H1 (cell line): Measurements from ENCODE around the gene GZMA. TPM values are rescaled to one million over a fixed set of nuclear protein-coding genes. Genes with fewer than 3 reads are reported as not detected.

ENCODE experiments used
- CTCF ChIA-PET: fragments of 300-600 bp; sonication (Branson Sonifier 250); formaldehyde crosslinking; loops from one replicate; lab custom pipeline; 2021; ENCODE audit not compliant: partially characterized antibody; lab: Charles Lee
- POLR2A ChIA-PET: fragments of 300-600 bp; sonication (Branson Sonifier 250); formaldehyde crosslinking; loops from one replicate; lab custom pipeline; 2021; ENCODE audit warnings: inconsistent platforms; ENCODE audit not compliant: partially characterized antibody; lab: Charles Lee
- DNase-seq, 2 experiments: peaks; one replicate each; pipeline versions ENCODE4 v3.0.0 to v3.0.0-alpha.2; 2010 to 2022; ENCODE audit warnings: low spot score in 2 of 2, low read depth in 1 of 2, mixed read lengths in 1 of 2
- FAIRE-seq: peaks from 2 replicates; lab custom pipeline; 2011; peaks lifted over from hg19 to GRCh38; lab: Jason Lieb, UNC
- H2AFZ ChIP-seq: 2 replicates; pipeline ENCODE4 v1.8.1; 2012; ENCODE audit warnings: low read length, inconsistent platforms
- H2AK5ac ChIP-seq: 2 replicates; pipeline ENCODE4 v1.6.1; 2013; ENCODE audit warnings: low read depth, low read length
- H2BK120ac ChIP-seq: replicated peaks from 2 replicates; pipeline ENCODE3; 2013; ENCODE audit warnings: low read depth, low read length, inconsistent platforms
- H2BK12ac ChIP-seq: 2 replicates; pipeline ENCODE4 v1.6.1; 2013; ENCODE audit warnings: low read depth, low read length
- H2BK15ac ChIP-seq: 2 replicates; pipeline ENCODE4 v1.6.1; 2013; ENCODE audit warnings: low read length
- H2BK20ac ChIP-seq: 2 replicates; pipeline ENCODE4 v1.6.1; 2013; ENCODE audit warnings: low read length
- H2BK5ac ChIP-seq: 2 replicates; pipeline ENCODE4 v1.6.1; 2013; ENCODE audit warnings: low read depth, low read length
- H3K14ac ChIP-seq: 2 replicates; pipeline ENCODE4 v1.6.1; 2013; ENCODE audit warnings: inconsistent platforms; ENCODE audit not compliant: insufficient read length
- H3K18ac ChIP-seq: 2 replicates; pipeline ENCODE4 v1.6.1; 2013; ENCODE audit warnings: low read length; ENCODE audit errors: extremely low read depth
- H3K23ac ChIP-seq: 2 replicates; pipeline ENCODE4 v1.6.1; 2013; ENCODE audit warnings: inconsistent platforms; ENCODE audit not compliant: insufficient read length
- H3K23me2 ChIP-seq: 2 replicates; pipeline ENCODE4 v1.6.1; 2013; ENCODE audit warnings: low read depth, low read length
- H3K27ac ChIP-seq: 2 replicates; pipeline ENCODE4 v1.6.1; 2011; ENCODE audit warnings: low read depth, low read length, inconsistent platforms
- H3K27me3 ChIP-seq, 4 experiments: replicated peaks in 1 of 4; 1 replicate in 1 of 4; 2 replicates in 3 of 4; pipeline versions ENCODE4 v1.6.1 to v1.8.1; 2011 to 2013; ENCODE audit warnings: low read length in 3 of 4, mild to moderate bottlenecking in 3 of 4, inconsistent platforms in 2 of 4, mixed read lengths in 2 of 4, moderate library complexity in 1 of 4; ENCODE audit not compliant: control insufficient read depth in 3 of 4, insufficient read depth in 3 of 4; ENCODE audit errors: extremely low read depth in 1 of 4
- H3K36me3 ChIP-seq, 4 experiments: 2 replicates each; pipeline versions ENCODE4 v1.6.1 to v1.8.1; 2011 to 2013; ENCODE audit warnings: mild to moderate bottlenecking in 4 of 4, low read length in 3 of 4, moderate library complexity in 2 of 4, control low read depth in 1 of 4, inconsistent platforms in 1 of 4; ENCODE audit not compliant: insufficient read depth in 4 of 4, control insufficient read depth in 2 of 4
- H3K4ac ChIP-seq: replicated peaks from 2 replicates; pipeline ENCODE3; 2013; ENCODE audit warnings: low read length, low read depth, mixed read lengths, inconsistent platforms; ENCODE audit not compliant: insufficient read length
- H3K4me1 ChIP-seq, 4 experiments: replicated peaks in 1 of 4; 1 replicate in 1 of 4; 2 replicates in 3 of 4; pipeline versions ENCODE4 v1.6.1 to v1.8.1; 2011 to 2013; ENCODE audit warnings: low read length in 3 of 4, inconsistent platforms in 2 of 4, mixed read lengths in 1 of 4; ENCODE audit not compliant: insufficient read depth in 4 of 4, control insufficient read depth in 3 of 4
- H3K4me2 ChIP-seq, 2 experiments: 2 replicates each; pipeline versions ENCODE4 v1.6.1 to v1.8.1; 2011 to 2013; ENCODE audit warnings: low read depth in 2 of 2, low read length in 2 of 2, control low read depth in 1 of 2, inconsistent platforms in 1 of 2, mild to moderate bottlenecking in 1 of 2; ENCODE audit not compliant: insufficient read depth in 1 of 2
- H3K4me3 ChIP-seq, 4 experiments: fragments of 200-600, 300-600 bp in 1 of 4; sonication (generic), shearing (Covaris generic), sonication (Bioruptor Twin) in 1 of 4; 2 replicates each; pipeline versions ENCODE4 v1.5.1 to v1.8.1; 2011 to 2016; ENCODE audit warnings: low read length in 4 of 4, low read depth in 3 of 4, control low read depth in 2 of 4, inconsistent platforms in 2 of 4, mild to moderate bottlenecking in 2 of 4, mixed read lengths in 1 of 4, moderate library complexity in 1 of 4; ENCODE audit not compliant: insufficient read depth in 2 of 4; ENCODE audit errors: extremely low read depth in 1 of 4
- H3K56ac ChIP-seq: replicated peaks from 2 replicates; pipeline ENCODE3; 2013; ENCODE audit warnings: low read depth, mild to moderate bottlenecking, mixed read lengths, low read length, inconsistent platforms; ENCODE audit not compliant: insufficient read length
- H3K79me1 ChIP-seq: 2 replicates; pipeline ENCODE4 v1.6.1; 2013; ENCODE audit warnings: low read depth, low read length, control low read depth
- H3K79me2 ChIP-seq, 2 experiments: 2 replicates each; pipeline versions ENCODE4 v1.6.1 to v1.8.1; 2012 to 2013; ENCODE audit warnings: low read length in 2 of 2, mild to moderate bottlenecking in 2 of 2, inconsistent platforms in 1 of 2; ENCODE audit not compliant: insufficient read depth in 2 of 2, control insufficient read depth in 1 of 2
- H3K9ac ChIP-seq, 4 experiments: replicated peaks in 1 of 4; 1 replicate in 1 of 4; 2 replicates in 3 of 4; pipeline versions ENCODE4 v1.6.1 to v1.8.1; 2011 to 2013; ENCODE audit warnings: low read depth in 3 of 4, low read length in 3 of 4, control low read depth in 2 of 4, mild to moderate bottlenecking in 2 of 4, moderate library complexity in 2 of 4, inconsistent platforms in 1 of 4; ENCODE audit errors: extremely low read depth in 1 of 4
- H3K9me3 ChIP-seq, 2 experiments: 2 replicates each; pipeline versions ENCODE4 v1.6.1 to v1.8.1; 2012 to 2013; ENCODE audit warnings: mild to moderate bottlenecking in 2 of 2, moderate library complexity in 2 of 2, control low read depth in 1 of 2, inconsistent platforms in 1 of 2, low read depth in 1 of 2, low read length in 1 of 2, mixed read lengths in 1 of 2; ENCODE audit not compliant: insufficient read depth in 2 of 2
- H4K20me1 ChIP-seq, 2 experiments: replicated peaks in 1 of 2; 2 replicates each; pipeline versions ENCODE3 to v1.8.1; 2011 to 2013; ENCODE audit warnings: inconsistent platforms in 2 of 2, low read length in 2 of 2, mild to moderate bottlenecking in 1 of 2; ENCODE audit not compliant: insufficient read depth in 2 of 2, control insufficient read depth in 1 of 2
- H4K5ac ChIP-seq: 2 replicates; pipeline ENCODE4 v1.6.1; 2013; ENCODE audit warnings: low read length, low read depth, mixed read lengths, inconsistent platforms; ENCODE audit not compliant: insufficient read length
- H4K8ac ChIP-seq: 2 replicates; pipeline ENCODE4 v1.8.0; 2013; ENCODE audit warnings: mild to moderate bottlenecking, moderate library complexity, low read length, inconsistent platforms; ENCODE audit not compliant: insufficient read depth; ENCODE audit errors: extremely low read depth
- H4K91ac ChIP-seq: replicated peaks from 2 replicates; pipeline ENCODE3; 2013; ENCODE audit warnings: low read length, mixed read lengths, inconsistent platforms; ENCODE audit not compliant: insufficient read length
- ATF2 ChIP-seq: IDR thresholded peaks from 2 replicates; pipeline ENCODE4 v1.6.1; 2012; ENCODE audit warnings: low read length, inconsistent platforms
- BACH1 ChIP-seq: IDR thresholded peaks from 2 replicates; pipeline ENCODE4 v1.6.1; 2012; ENCODE audit warnings: low read length, improper control_type of control experiment
- CEBPB ChIP-seq: IDR thresholded peaks from 2 replicates; pipeline ENCODE4 v1.6.1; 2012; ENCODE audit warnings: low read depth, low read length
- EGR1 ChIP-seq: IDR thresholded peaks from 2 replicates; pipeline ENCODE4 v1.6.1; 2011; ENCODE audit warnings: low read depth, low read length, borderline replicate concordance
- GABPA ChIP-seq: IDR thresholded peaks from 2 replicates; pipeline ENCODE4 v1.6.1; 2011; ENCODE audit warnings: mild to moderate bottlenecking, low read length, moderate library complexity, borderline replicate concordance; ENCODE audit not compliant: insufficient read depth
- GTF2F1 ChIP-seq: IDR thresholded peaks from 2 replicates; pipeline ENCODE4 v1.6.1; 2012; ENCODE audit warnings: low read depth, low read length, improper control_type of control experiment, borderline replicate concordance
- PHF8 ChIP-seq: fragments of 200-600 bp; sonication (generic); conservative IDR thresholded peaks from 2 replicates; pipeline ENCODE4 v1.7.1; 2012; ENCODE audit warnings: low read depth, mild to moderate bottlenecking, inconsistent platforms, low read length, moderate library complexity
- RAD21 ChIP-seq, 2 experiments: IDR thresholded peaks in 1 of 2; conservative IDR thresholded peaks in 1 of 2; 2 replicates each; pipeline ENCODE4 v1.6.1; 2011; ENCODE audit warnings: low read depth in 2 of 2, low read length in 2 of 2, improper control_type of control experiment in 1 of 2, inconsistent platforms in 1 of 2, mild to moderate bottlenecking in 1 of 2, moderate library complexity in 1 of 2
- SP1 ChIP-seq: IDR thresholded peaks from 2 replicates; pipeline ENCODE4 v1.6.1; 2011; ENCODE audit warnings: low read depth, low read length
- TBP ChIP-seq: IDR thresholded peaks from 2 replicates; pipeline ENCODE4 v1.6.1; 2011; ENCODE audit warnings: low read depth, low read length, improper control_type of control experiment
- WGBS, 2 experiments: shearing (Covaris generic) in 1 of 2; methylation state at CpG; one replicate each; pipeline versions ENCODE4 v1.1.6 to v1.1.7; 2013 to 2015; ENCODE audit warnings: low lambda C conversion rate in 2 of 2, mixed read lengths in 2 of 2, inconsistent platforms in 1 of 2, low coverage in 1 of 2, missing lambda C conversion rate in 1 of 2; ENCODE audit not compliant: insufficient replicate concordance in 2 of 2, insufficient coverage in 1 of 2, insufficient read length in 1 of 2; ENCODE audit errors: extremely low coverage in 1 of 2, missing lambda C conversion rate in 1 of 2; 5-methylcytosine and 5-hydroxymethylcytosine counted together
- polyA plus RNA-seq, 7 experiments: library from polyadenylated mRNA; depleted of rRNA in 3 of 7; stranded (reverse) in 5 of 7; unstranded in 2 of 7; fragments of >200 nt in 5 of 7; fragments of 200-250 nt in 2 of 7; gene quantifications; 1 replicate in 5 of 7; 2 replicates in 1 of 7; 4 replicates in 1 of 7; pipeline versions ENCODE4 v1.2.1 to v1.2.3, GENCODE V29; 2011 to 2013; ENCODE audit warnings: missing spikeins in 2 of 7, mixed read lengths in 2 of 7
- total RNA-seq: library from RNA; stranded (reverse); fragmentation: NEBNext Ultra II Directional; extraction: Animal tissue kit (Norgen Biotek cat#: 25700); gene quantifications from 2 replicates; pipeline ENCODE4 v1.2.1, GENCODE V29; 2021
- TF ChIP-seq, protein P1 (sequence below): IDR thresholded peaks from 2 replicates; pipeline ENCODE4 v1.6.1; 2012; ENCODE audit warnings: inconsistent platforms

Gene GZMA
- total and polyA plus RNA-seq, 2 of the 8 experiments (the other 6 are each of a cell fraction or from before 2014, with no cell fraction given) = not detected

GRCh38 chr5:55154873-55155272 is 52.4 kb downstream of the GZMA start:
- Histone ChIP-seq H4K20me1 (no peaks in the 10 kb centered on the region), H3K56ac (no peak overlapping the region), H3K18ac (no peak overlapping the region), H3K23ac (no peak overlapping the region), H3K9ac (no peak overlapping the region), H3K27me3 (no peaks in the 10 kb centered on the region), H3K79me2 (no peaks in the 10 kb centered on the region), H3K79me1 (no peaks in the 10 kb centered on the region), H3K9me3 (no peaks in the 10 kb centered on the region), H2BK20ac (no peak overlapping the region), H2BK120ac (no peak overlapping the region), H2BK15ac (no peak overlapping the region), H2BK5ac (no peak overlapping the region), H2BK12ac (no peak overlapping the region), H3K4me2 (no peak overlapping the region), H3K14ac (no peak overlapping the region), H3K23me2 (no peaks in the 10 kb centered on the region), H2AK5ac (no peak overlapping the region), H3K4me1 (no peaks in the 10 kb centered on the region), H3K4me3 (no peak overlapping the region), H3K27ac (no peak overlapping the region), H4K5ac (no peak overlapping the region), H4K91ac (no peak overlapping the region), H4K8ac (no peak overlapping the region), H3K4ac (no peak overlapping the region), H2AFZ (no peak overlapping the region), H3K36me3 (no peaks in the 10 kb centered on the region)
- ChIA-PET POLR2A (no interaction called here), CTCF (interaction anchor here (0.7 to 6.2 kb wide), 5 partner anchors 9 to 248 kb away, joined by 3 to 93 read pairs (median 3); no protein-coding TSS in a partner anchor)
- no peak for DNase-seq
- WGBS, 2 experiments = 85% methylated on average over 3 of the region's 3 CpGs; no CpG with 5 or more reads in 1 of the 2 experiments
- no peak for FAIRE-seq
- TF ChIP-seq GTF2F1 (no peak), ATF2 (no peak), RAD21 (IDR thresholded peaks at IDR 0.05 in 1 of 2, conservative IDR thresholded peaks at IDR 0.05 in 1 of 2; ENCODE audit: low read depth in 2 of 2, low read length in 2 of 2) (no peak), BACH1 (no peak), SP1 (no peak), GABPA (no peak), EGR1 (no peak), PHF8 (no peak), CEBPB (no peak), TBP (no peak)
- TF ChIP-seq, protein P1, sequence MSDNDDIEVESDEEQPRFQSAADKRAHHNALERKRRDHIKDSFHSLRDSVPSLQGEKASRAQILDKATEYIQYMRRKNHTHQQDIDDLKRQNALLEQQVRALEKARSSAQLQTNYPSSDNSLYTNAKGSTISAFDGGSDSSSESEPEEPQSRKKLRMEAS = no peak
